ENCODE results near the gene U2AF2. TPM values are rescaled to one million over a fixed set of nuclear protein-coding genes. Genes with fewer than 3 reads are reported as not detected.

U2AF2 gene
- polyA plus RNA-seq, 1 of the 3 experiments (the other 2 are of a cell fraction), result 321 TPM

DNA sequence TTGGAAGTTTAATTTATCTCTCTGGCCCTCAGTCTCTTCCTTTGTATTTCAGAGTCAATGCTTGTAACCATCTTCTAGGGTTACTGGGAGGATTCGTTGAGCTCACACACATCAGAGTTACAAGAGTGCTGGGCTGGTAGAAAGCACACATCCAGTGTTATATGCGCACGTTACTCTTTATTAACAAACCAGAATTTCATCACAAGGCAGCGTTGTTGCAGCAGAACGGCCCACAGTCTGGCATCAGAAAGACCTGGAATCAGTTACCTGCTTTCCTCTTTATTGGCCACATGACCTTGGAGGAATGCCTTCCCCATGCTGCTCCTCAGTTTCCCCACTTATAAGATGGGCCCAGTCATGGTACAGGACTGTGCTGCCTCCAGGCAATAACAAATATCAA, 45.5 kb upstream of the U2AF2 start:
- peaks cover 16 to 24% of the 10 kb centered on the region in 2 experiments for H3K36me3 ChIP-seq (replicated peaks in 1 of 2; ENCODE audit: control insufficient read depth in 1 of 2, insufficient read depth in 2 of 2, low read length in 1 of 2)
- DNase-seq, result no peak
- H2AFZ ChIP-seq (ENCODE audit: low read depth), result no peak overlapping the region
- H3K79me2 ChIP-seq (ENCODE audit: insufficient read depth), result peaks cover 75% of the 10 kb centered on the region
- peaks cover 9% of the 10 kb centered on the region for H3F3A ChIP-seq (replicated peaks; ENCODE audit: insufficient read depth)
- peaks cover 53% of the 10 kb centered on the region for H4K20me1 ChIP-seq (ENCODE audit: insufficient read depth)
- H3K27me3 ChIP-seq (ENCODE audit: insufficient read depth), result no peaks in the 10 kb centered on the region
- no peak overlapping the region for H3K27ac ChIP-seq (ENCODE audit: low read depth in 2 of 2, low read length in 1 of 2)
- TF ChIP-seq CHD2 (IDR thresholded peaks at IDR 0.05; ENCODE audit: low read length, partially characterized antibody), result no peak
- no peak for TF ChIP-seq MXI1 (IDR thresholded peaks at IDR 0.05; ENCODE audit: low read depth, low read length)
- no peak for TF ChIP-seq EP300 (IDR thresholded peaks at IDR 0.05; ENCODE audit: borderline replicate concordance in 1 of 2, low read depth in 1 of 2, low read length in 1 of 2)
- TF ChIP-seq GABPA (IDR thresholded peaks at IDR 0.05; ENCODE audit: low read depth), result no peak
- no peak for TF ChIP-seq RXRA (IDR thresholded peaks at IDR 0.05; ENCODE audit: borderline replicate concordance, low read depth)
- no peak for TF ChIP-seq FOXJ3 (CRISPR knock-in tag; IDR thresholded peaks at IDR 0.05)
- TF ChIP-seq FOSL2 (IDR thresholded peaks at IDR 0.05; ENCODE audit: borderline replicate concordance, low read depth), result no peak
- TF ChIP-seq, protein P1, sequence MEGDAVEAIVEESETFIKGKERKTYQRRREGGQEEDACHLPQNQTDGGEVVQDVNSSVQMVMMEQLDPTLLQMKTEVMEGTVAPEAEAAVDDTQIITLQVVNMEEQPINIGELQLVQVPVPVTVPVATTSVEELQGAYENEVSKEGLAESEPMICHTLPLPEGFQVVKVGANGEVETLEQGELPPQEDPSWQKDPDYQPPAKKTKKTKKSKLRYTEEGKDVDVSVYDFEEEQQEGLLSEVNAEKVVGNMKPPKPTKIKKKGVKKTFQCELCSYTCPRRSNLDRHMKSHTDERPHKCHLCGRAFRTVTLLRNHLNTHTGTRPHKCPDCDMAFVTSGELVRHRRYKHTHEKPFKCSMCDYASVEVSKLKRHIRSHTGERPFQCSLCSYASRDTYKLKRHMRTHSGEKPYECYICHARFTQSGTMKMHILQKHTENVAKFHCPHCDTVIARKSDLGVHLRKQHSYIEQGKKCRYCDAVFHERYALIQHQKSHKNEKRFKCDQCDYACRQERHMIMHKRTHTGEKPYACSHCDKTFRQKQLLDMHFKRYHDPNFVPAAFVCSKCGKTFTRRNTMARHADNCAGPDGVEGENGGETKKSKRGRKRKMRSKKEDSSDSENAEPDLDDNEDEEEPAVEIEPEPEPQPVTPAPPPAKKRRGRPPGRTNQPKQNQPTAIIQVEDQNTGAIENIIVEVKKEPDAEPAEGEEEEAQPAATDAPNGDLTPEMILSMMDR (IDR thresholded peaks at IDR 0.05), result no peak
- no peak for TF ChIP-seq NRF1 (IDR thresholded peaks at IDR 0.05; ENCODE audit: low read depth, low read length)
- TF ChIP-seq, protein P2, sequence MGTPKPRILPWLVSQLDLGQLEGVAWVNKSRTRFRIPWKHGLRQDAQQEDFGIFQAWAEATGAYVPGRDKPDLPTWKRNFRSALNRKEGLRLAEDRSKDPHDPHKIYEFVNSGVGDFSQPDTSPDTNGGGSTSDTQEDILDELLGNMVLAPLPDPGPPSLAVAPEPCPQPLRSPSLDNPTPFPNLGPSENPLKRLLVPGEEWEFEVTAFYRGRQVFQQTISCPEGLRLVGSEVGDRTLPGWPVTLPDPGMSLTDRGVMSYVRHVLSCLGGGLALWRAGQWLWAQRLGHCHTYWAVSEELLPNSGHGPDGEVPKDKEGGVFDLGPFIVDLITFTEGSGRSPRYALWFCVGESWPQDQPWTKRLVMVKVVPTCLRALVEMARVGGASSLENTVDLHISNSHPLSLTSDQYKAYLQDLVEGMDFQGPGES (IDR thresholded peaks at IDR 0.05; ENCODE audit: low read depth, low read length), result no peak
- no peak for TF ChIP-seq SIN3A (IDR thresholded peaks at IDR 0.05; ENCODE audit: borderline replicate concordance, low read depth, low read length)
- no peak for TF ChIP-seq EZH2phosphoT487 (IDR thresholded peaks at IDR 0.05; ENCODE audit: borderline replicate concordance, low read depth)
- TF ChIP-seq, protein P3, sequence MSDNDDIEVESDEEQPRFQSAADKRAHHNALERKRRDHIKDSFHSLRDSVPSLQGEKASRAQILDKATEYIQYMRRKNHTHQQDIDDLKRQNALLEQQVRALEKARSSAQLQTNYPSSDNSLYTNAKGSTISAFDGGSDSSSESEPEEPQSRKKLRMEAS (IDR thresholded peaks at IDR 0.05; ENCODE audit: low read depth), result no peak
- no peak for TF ChIP-seq TAF1 (IDR thresholded peaks at IDR 0.05; ENCODE audit: borderline replicate concordance, low read depth, low read length)
- TF ChIP-seq TEAD4 (IDR thresholded peaks at IDR 0.05; ENCODE audit: borderline replicate concordance, insufficient read depth), result no peak
- TF ChIP-seq TCF12 (IDR thresholded peaks at IDR 0.05), result no peak
- no peak for TF ChIP-seq NFIC (IDR thresholded peaks at IDR 0.05; ENCODE audit: borderline replicate concordance)
- no peak for TF ChIP-seq RCOR1 (IDR thresholded peaks at IDR 0.05; ENCODE audit: low read length)
- TF ChIP-seq ELF1 (IDR thresholded peaks at IDR 0.05), result no peak
- no peaks in the 10 kb centered on the region for H3K9me2 ChIP-seq
- 97% methylated on average over 5 of the region's 5 CpGs for WGBS (ENCODE audit: low lambda C conversion rate)
- no peak overlapping the region for H3K9ac ChIP-seq
- CTCF ChIA-PET, result interaction anchor here (1.0 to 1.1 kb wide), 2 partner anchors 10 to 92 kb away, joined by 3 read pairs; no protein-coding TSS in a partner anchor
- POLR2A ChIA-PET, result no interaction called here
- no peak overlapping the region for H3K4me2 ChIP-seq
- H3K9me3 ChIP-seq, result no peaks in the 10 kb centered on the region
- peaks cover 2 to 11% of the 10 kb centered on the region in 2 experiments; a peak in 3 of 4 replicates for H3K4me1 ChIP-seq (ENCODE audit: control insufficient read depth in 1 of 2, insufficient read depth in 2 of 2, low read depth in 1 of 2, low read length in 1 of 2)
- no peak overlapping the region for H3K4me3 ChIP-seq (ENCODE audit: low read depth in 2 of 2, low read length in 1 of 2)
